ENCODE results near the gene LANCL3.

LANCL3 gene

GRCh38 chrX:37603938-37604409 lies 32.5 kb downstream of the LANCL3 start:
- DNase-seq (ENCODE audit: low read depth) = no peak
- TF ChIP-seq CTCF (IDR thresholded peaks at IDR 0.05; ENCODE audit: control insufficient read depth, extremely low read depth, insufficient read depth) = no peak
- H3K4me3 ChIP-seq (ENCODE audit: low read depth, low read length) = no peak overlapping the region

GRCh38 chrX:37607243-37607642 lies 35.8 kb downstream of the LANCL3 start:
- H3K4me3 ChIP-seq (ENCODE audit: low read depth, low read length) = no peak overlapping the region
- no peak for TF ChIP-seq CTCF (IDR thresholded peaks at IDR 0.05; ENCODE audit: control insufficient read depth, extremely low read depth, insufficient read depth)
- no peak for DNase-seq (ENCODE audit: low read depth)

GRCh38 chrX:37608156-37608555 lies 36.7 kb downstream of the LANCL3 start:
- no peak overlapping the region for H3K4me3 ChIP-seq (ENCODE audit: low read depth, low read length)
- no peak for TF ChIP-seq CTCF (IDR thresholded peaks at IDR 0.05; ENCODE audit: control insufficient read depth, extremely low read depth, insufficient read depth)
- DNase-seq (ENCODE audit: low read depth) = no peak

- TF ChIP-seq CTCF (IDR thresholded peaks at IDR 0.05; ENCODE audit: control insufficient read depth, extremely low read depth, insufficient read depth) = no peak
- DNase-seq (ENCODE audit: low read depth) = no peak
- no peak overlapping the region for H3K4me3 ChIP-seq (ENCODE audit: low read depth, low read length)
Measured at GRCh38 chrX:37609727-37610126, 38.3 kb downstream of the LANCL3 start.

GRCh38 chrX:37613933-37614332 lies 42.5 kb downstream of the LANCL3 start:
- no peak for DNase-seq (ENCODE audit: low read depth)
- no peak overlapping the region for H3K4me3 ChIP-seq (ENCODE audit: low read depth, low read length)
- TF ChIP-seq CTCF (IDR thresholded peaks at IDR 0.05; ENCODE audit: control insufficient read depth, extremely low read depth, insufficient read depth) = no peak

GRCh38 chrX:37627602-37628001 lies 56.1 kb downstream of the LANCL3 start:
- no peak for DNase-seq (ENCODE audit: low read depth)
- H3K4me3 ChIP-seq (ENCODE audit: low read depth, low read length) = no peak overlapping the region
- TF ChIP-seq CTCF (IDR thresholded peaks at IDR 0.05; ENCODE audit: control insufficient read depth, extremely low read depth, insufficient read depth) = no peak

- H3K4me3 ChIP-seq (ENCODE audit: low read depth, low read length) = no peak overlapping the region
- DNase-seq (ENCODE audit: low read depth) = no peak
- TF ChIP-seq CTCF (IDR thresholded peaks at IDR 0.05; ENCODE audit: control insufficient read depth, extremely low read depth, insufficient read depth) = no peak
Measured at GRCh38 chrX:37638047-37638446, 66.6 kb downstream of the LANCL3 start.

Measured in LNCaP clone FGC (cell line).